Vagina (tissue), 2 donors: ENCODE results near the gene KRT6A. TPM values are rescaled to one million over a fixed set of nuclear protein-coding genes. Genes with fewer than 3 reads are reported as not detected.

Source experiments
- DNase-seq, 2 donors: peaks; one replicate each; pipeline ENCODE4 v3.0.0-alpha.2; 2017; ENCODE audit errors: extremely low spot score in 2 of 2
- H3K27ac ChIP-seq: fragments of 200-600 bp; sonication (generic); one replicate; pipeline ENCODE4 v1.5.1; 2019
- H3K27me3 ChIP-seq: fragments of 200-600 bp; sonication (generic); one replicate; pipeline ENCODE4 v1.5.1; 2019
- H3K36me3 ChIP-seq, 2 donors: fragments of 200-600 bp; sonication (generic); one replicate each; pipeline ENCODE4 v1.5.1; 2017 to 2019
- H3K4me1 ChIP-seq: fragments of 200-600 bp; sonication (generic); one replicate; pipeline ENCODE4 v1.5.1; 2019
- H3K4me3 ChIP-seq, 2 donors: fragments of 200-600 bp; sonication (generic); 1 replicate in 1 of 2; 2 replicates in 1 of 2; pipeline ENCODE4 v1.5.1; 2016 to 2019
- H3K9me3 ChIP-seq: fragments of 200-600 bp; sonication (generic); one replicate; pipeline ENCODE4 v1.5.1; 2019
- CTCF ChIP-seq, 3 experiments: fragments of 450-650 bp in 2 of 3; fragments of 200-600 bp in 1 of 3; sonication (generic) in 1 of 3; IDR thresholded peaks; one replicate each; pipeline ENCODE4 v1.5.1; 2017 to 2019; ENCODE audit warnings: antibody characterized with exemption in 3 of 3, mild to moderate bottlenecking in 2 of 3, moderate library complexity in 2 of 3
- POLR2A ChIP-seq, 2 donors: fragments of 450-650 bp; IDR thresholded peaks; one replicate each; pipeline ENCODE4 v1.6.1; 2017; ENCODE audit warnings: antibody characterized with exemption in 2 of 2, mild to moderate bottlenecking in 2 of 2, moderate library complexity in 2 of 2
- POLR2AphosphoS5 ChIP-seq, 2 donors: sonication (generic); formaldehyde crosslinking; IDR thresholded peaks; one replicate each; pipeline ENCODE4 v1.9.0; 2017; ENCODE audit warnings: antibody characterized with exemption in 2 of 2, mild to moderate bottlenecking in 2 of 2, low read depth in 1 of 2; ENCODE audit not compliant: insufficient read depth in 1 of 2
- intact Hi-C: fragments of 100-400 bp; cut with DNase I; formaldehyde crosslinking; loops from one replicate; pipeline ENCODE4 v1.15.1; 2023
- total RNA-seq: library from RNA; depleted of rRNA; stranded (reverse); fragments of >200 nt; gene quantifications from one replicate; pipeline ENCODE4 v1.2.3, GENCODE V29; 2016

The KRT6A gene
- total RNA-seq, 1 donor from 2014 or later, result 7,258 TPM

DNA sequence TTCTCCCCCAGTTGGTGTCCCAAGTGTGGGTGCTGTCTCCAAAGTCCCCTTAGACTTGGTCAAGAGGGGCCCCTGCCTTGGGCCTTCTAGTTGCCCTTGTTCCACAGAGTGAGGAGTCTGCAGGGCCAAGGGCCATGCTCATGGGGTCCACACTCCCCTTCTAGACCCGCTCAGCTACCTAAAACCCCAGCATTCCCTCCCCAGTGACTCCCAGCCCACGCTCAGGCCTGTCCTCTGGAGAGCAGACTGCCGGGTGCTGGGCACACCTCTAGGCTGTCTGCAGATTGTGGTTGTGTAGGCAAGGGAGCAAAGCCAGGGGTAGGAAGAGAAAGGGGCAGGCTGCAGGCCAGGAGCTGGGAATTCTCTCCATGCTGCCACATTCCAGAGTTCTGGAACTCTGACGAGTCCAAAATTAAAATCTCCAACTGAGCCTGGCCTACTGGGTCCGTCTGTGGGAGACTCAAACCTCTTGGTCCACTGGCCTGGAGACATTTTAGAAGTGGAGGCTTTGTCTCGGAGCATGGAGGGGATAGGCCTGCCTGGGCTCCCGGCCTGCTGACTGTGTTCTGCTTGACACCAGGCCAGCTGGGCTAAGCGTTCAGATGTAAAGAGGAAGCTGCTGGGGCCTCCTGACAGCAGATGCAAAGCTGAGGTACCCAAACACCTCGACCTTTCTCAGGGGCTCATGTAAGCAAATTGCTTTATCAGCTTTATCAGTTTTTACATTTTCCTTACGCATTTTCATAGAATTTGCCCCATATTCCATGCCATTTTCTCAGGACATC is 40.8 kb upstream of the KRT6A start:
- no peaks in the 10 kb centered on the region for H3K36me3 ChIP-seq
- no peak overlapping the region for H3K4me3 ChIP-seq
- H3K27me3 ChIP-seq, result no peaks in the 10 kb centered on the region
- intact Hi-C loops, result no loop called here
- no peaks in the 10 kb centered on the region for H3K9me3 ChIP-seq
- no peak for DNase-seq
- no peak overlapping the region for H3K27ac ChIP-seq
- TF ChIP-seq POLR2AphosphoS5 (IDR thresholded peaks at IDR 0.05; ENCODE audit: insufficient read depth in 1 of 2, low read depth in 1 of 2) (no peak), POLR2A (IDR thresholded peaks at IDR 0.05) (no peak), CTCF (IDR thresholded peaks at IDR 0.05) (no peak)
- H3K4me1 ChIP-seq, result peaks cover 18% of the 10 kb centered on the region

GRCh38 chr12:52532636-52533035 is 39.6 kb upstream of the KRT6A start:
- Histone ChIP-seq H3K4me3 (no peak overlapping the region), H3K4me1 (peaks cover 6% of the 10 kb centered on the region), H3K36me3 (no peaks in the 10 kb centered on the region), H3K27ac (no peak overlapping the region), H3K27me3 (no peaks in the 10 kb centered on the region), H3K9me3 (no peaks in the 10 kb centered on the region)
- DNase-seq, result no peak
- intact Hi-C loops, result no loop called here
- TF ChIP-seq POLR2A (IDR thresholded peaks at IDR 0.05), result no peak
- no peak for TF ChIP-seq CTCF (IDR thresholded peaks at IDR 0.05)
- TF ChIP-seq POLR2AphosphoS5 (IDR thresholded peaks at IDR 0.05; ENCODE audit: insufficient read depth in 1 of 2, low read depth in 1 of 2), result no peak

GRCh38 chr12:52531566-52532300 is 38.7 kb upstream of the KRT6A start:
- Histone ChIP-seq H3K27ac (no peak overlapping the region), H3K36me3 (no peaks in the 10 kb centered on the region), H3K9me3 (no peaks in the 10 kb centered on the region), H3K4me1 (no peaks in the 10 kb centered on the region), H3K4me3 (no peak overlapping the region), H3K27me3 (no peaks in the 10 kb centered on the region)
- DNase-seq, result no peak
- no peak for TF ChIP-seq POLR2A (IDR thresholded peaks at IDR 0.05)
- TF ChIP-seq POLR2AphosphoS5 (IDR thresholded peaks at IDR 0.05; ENCODE audit: insufficient read depth in 1 of 2, low read depth in 1 of 2), result no peak
- no peak for TF ChIP-seq CTCF (IDR thresholded peaks at IDR 0.05)
- intact Hi-C loops, result no loop called here

DNA sequence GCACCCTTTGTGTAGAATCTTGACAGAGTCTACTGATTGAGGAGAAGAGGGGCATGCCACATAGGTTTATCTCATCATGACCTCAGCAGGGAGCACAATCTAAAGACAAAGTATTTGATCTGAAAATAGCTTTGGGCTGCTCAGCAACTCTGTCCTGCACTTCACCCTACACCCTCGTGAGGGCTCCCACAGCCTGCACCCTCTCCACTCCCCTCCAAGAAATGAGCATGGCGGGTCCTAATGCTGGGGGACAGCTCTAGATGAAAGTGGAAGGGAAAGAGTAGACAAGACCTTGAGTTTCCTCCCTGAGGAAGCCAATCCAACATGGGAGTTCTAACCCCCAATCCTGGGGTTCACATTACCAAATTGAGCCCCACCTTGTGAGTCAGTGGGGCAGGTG is 37.8 kb upstream of the KRT6A start:
- intact Hi-C loops, result no loop called here
- DNase-seq, result no peak
- H3K36me3 ChIP-seq, result no peaks in the 10 kb centered on the region
- no peaks in the 10 kb centered on the region for H3K9me3 ChIP-seq
- H3K27me3 ChIP-seq, result no peaks in the 10 kb centered on the region
- no peak overlapping the region for H3K27ac ChIP-seq
- no peak overlapping the region for H3K4me3 ChIP-seq
- TF ChIP-seq CTCF (IDR thresholded peaks at IDR 0.05) (no peak), POLR2AphosphoS5 (IDR thresholded peaks at IDR 0.05; ENCODE audit: insufficient read depth in 1 of 2, low read depth in 1 of 2) (no peak), POLR2A (IDR thresholded peaks at IDR 0.05) (no peak)
- peaks cover 6% of the 10 kb centered on the region for H3K4me1 ChIP-seq

- no peak for DNase-seq
- Histone ChIP-seq H3K9me3 (no peaks in the 10 kb centered on the region), H3K4me3 (no peak overlapping the region), H3K27me3 (no peaks in the 10 kb centered on the region), H3K36me3 (no peaks in the 10 kb centered on the region), H3K27ac (no peak overlapping the region), H3K4me1 (peaks cover 11% of the 10 kb centered on the region)
- intact Hi-C loops, result no loop called here
- TF ChIP-seq POLR2A (IDR thresholded peaks at IDR 0.05) (no peak), POLR2AphosphoS5 (IDR thresholded peaks at IDR 0.05; ENCODE audit: insufficient read depth in 1 of 2, low read depth in 1 of 2) (no peak), CTCF (IDR thresholded peaks at IDR 0.05) (no peak)
Measured at GRCh38 chr12:52530366-52530765, 37.3 kb upstream of the KRT6A start.
